Activated CD8-positive, alpha-beta memory T cell treated with anti-CD3 and anti-CD28 coated beads for 48 hours (primary cell): ENCODE results near the gene CARD9.
"Not testable (repeated sequence)": the region's sequence is repeated elsewhere in the genome, so short reads cannot be mapped to it uniquely, and the experiment has no call there.

Source experiments
- DNase-seq, 3 experiments: peaks; one replicate each; pipeline ENCODE4 v3.0.0-alpha.2; 2020; ENCODE audit warnings: low read depth in 2 of 3, low spot score in 2 of 3

CARD9 gene

DNA sequence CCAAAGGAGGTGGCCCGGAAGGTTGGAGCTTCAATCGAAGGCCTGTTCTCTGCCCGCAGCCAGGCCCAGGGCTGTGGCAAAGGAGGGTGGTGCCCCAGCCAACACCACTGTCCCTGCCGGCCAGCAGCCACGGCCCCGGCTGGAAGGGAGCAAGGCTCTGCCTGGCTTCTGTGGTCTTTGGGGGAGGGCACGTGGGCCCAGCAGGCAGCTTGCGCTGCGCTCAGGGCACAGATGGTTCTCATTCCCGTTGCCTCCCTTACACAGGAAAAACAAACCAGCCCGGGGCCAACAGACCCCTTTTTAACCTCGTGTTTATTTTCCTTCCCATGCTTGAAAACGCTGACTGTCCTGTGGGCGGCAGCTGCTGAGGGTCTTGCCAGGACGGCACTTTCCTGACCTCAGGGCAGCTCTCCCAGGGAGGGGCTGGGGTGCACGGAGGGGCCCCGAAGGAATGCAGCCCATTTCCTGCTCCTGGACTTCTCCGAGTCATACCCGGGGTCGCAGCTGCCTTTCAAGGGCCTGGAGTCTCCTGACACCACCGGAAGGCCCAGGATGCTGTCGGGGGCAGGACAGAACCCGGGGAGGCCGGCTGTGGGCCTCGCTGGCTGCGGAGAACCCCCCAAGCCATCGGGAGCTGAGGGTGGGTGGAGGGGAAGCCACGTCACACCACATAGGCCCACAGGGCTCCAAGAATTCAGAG lies 47.3 kb downstream of the CARD9 start:
- DNase-seq: no peak

- no peak for DNase-seq
Observed at GRCh38 chr9:136325358-136325757, 48.1 kb downstream of the CARD9 start.

- DNase-seq: no peak
Observed at GRCh38 chr9:136324501-136325300, 48.8 kb downstream of the CARD9 start.

GRCh38 chr9:136323371-136323789 lies 50.1 kb downstream of the CARD9 start:
- DNase-seq: no peak

GRCh38 chr9:136322756-136323330 lies 50.6 kb downstream of the CARD9 start:
- no peak for DNase-seq

GRCh38 chr9:136321561-136321960 lies 51.9 kb downstream of the CARD9 start:
- DNase-seq: no peak

DNA sequence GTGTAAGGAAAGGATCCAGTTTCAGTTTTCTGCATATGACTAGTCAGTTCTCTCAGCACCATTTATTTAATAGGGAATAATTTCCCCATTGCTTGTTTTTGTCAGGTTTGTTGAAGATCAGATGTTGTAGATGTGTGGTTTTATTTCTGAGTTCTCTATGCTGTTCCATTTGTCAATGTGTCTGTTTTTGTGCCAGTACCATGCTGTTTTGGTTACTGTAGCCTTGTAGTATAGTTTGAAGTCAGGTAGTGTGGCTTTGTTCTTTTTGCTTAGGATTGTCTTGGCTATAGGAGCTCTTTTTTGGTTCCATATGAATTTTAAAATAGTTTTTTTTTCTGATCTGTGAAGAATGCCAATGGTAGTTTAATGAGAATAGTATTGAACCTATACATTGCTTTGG lies 52.5 kb downstream of the CARD9 start:
- not testable (repeated sequence) for DNase-seq

DNA sequence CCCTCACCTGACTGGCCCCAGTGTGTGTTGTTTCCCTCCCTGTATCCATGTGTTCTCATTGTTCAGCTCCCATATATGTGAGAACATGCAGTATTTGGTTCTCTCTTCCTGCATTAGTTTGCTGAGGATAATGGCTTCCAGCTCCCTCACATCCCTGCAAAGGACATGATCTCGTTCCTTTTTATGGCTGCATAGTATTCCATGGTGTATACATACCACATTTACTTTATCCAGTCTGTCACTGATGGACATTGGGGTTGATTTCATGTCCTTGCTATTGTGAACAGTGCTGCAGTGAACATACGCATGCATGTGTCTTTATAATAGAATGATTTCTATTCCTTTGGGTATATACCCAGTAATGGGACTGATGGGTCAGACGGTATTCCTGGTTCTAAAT lies 53.5 kb downstream of the CARD9 start:
- not testable (repeated sequence) for DNase-seq

DNA sequence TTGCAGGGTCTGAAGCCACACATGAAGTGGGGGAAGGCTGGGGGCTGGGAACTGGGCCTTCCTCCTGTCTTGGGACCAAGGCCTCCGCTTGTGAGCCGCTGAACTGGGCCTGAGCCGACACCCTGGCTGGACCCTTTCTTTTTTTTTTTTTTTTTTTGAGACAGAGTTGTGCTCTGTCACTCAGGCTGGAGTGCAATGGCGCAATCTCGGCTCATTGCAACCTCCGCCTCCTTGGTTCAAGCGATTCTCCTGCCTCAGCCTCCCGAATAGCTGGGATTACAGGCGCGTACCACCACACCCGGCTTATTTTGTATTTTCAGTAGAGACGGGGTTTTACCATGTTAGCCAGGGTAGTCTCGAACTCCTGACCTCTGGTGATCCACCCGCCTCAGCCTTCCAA lies 54.2 kb downstream of the CARD9 start:
- not testable (repeated sequence) for DNase-seq

DNA sequence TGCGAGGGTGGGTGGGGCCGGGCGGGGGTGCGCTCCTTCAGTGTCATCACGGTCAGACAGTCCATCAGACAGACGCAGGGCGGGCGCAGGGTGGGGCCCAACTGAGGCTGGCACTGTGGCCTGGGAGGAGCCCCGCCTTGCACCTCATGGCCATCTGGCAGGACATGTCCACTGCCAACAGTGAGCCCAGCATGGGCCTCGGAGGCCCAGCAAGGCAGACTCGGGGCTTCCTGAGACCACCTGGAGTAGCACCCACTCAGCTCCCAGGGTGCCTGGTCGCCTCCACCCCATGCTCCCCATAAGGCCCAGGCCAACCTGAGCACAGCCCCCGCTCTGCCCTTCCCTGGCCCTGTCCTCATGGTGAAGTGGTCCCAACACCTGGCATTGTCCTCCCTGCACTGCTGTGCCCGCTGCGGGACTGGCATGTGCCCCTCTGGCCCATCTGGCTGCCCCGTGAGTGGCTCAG lies 54.7 kb downstream of the CARD9 start:
- DNase-seq: no peak

DNA sequence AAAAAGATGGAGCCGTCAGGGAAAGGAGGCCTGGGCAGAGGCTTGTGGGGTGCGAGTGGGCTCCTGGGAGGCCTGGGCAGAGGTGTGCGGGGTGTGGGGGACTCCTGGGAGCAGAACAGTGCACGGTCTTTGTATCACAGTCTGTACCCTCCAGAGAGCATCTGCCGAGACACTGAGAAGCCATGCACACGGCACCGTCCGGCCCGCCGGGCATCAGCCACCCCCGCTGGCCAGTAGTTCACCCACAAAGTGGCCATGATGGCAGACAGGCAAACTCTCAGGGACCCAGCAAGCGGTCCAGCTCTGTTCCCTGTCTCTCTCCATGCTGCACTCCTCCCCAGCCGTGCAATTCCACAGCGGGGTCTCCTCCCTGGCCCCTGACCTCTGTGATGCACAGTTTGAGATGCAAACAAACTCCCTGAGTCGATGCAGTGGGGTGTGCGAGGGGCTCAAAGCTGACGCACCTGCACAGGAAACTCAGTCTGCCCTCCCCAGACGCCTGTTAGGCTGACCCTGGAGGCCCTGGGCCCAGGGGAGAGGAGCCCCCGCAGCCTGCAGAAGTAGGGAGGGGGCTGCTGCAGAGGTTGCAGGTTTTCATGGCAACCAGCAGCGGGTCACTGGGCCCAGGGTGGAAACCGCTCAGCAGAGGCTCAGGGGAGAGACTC lies 55.2 kb downstream of the CARD9 start:
- no peak for DNase-seq

GRCh38 chr9:136317695-136318094 lies 55.8 kb downstream of the CARD9 start:
- DNase-seq: no peak

DNA sequence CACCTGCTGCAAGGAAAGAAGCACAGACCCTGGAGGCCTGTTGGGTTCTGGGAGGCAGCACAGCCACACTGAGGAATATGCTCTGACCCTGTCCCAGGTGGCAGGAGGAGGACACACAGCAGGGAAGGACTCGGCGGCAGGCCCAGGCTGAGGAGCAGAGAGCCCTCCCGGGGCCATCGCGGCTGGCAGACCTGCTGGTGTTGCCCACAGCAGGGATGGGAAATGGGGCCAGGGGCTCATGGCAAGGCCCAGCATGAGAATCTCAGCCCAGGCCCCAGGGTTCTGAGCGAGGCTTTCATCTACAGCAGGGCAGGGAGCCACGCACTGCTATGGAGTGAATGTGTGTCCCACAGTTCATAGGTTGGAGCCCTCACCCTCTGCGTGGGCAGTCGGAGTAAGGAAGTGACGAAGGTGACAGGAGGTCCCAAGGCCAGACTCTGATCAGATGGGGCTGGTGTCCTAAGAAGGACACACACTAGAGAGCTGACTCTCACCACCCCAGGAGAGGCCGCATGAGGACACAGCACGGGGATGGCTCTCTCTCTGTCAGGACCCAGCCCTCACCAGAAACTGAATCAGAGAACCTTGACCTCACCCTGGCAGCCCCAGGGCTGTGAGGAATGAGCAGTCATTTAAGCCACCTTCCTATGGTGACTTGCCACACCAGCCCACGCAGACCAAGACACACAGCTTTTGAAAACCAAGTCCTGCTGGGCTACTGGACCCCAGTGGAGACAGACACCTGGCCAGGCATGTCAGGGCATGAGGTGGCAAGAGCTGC lies 56.4 kb downstream of the CARD9 start:
- no peak for DNase-seq

DNA sequence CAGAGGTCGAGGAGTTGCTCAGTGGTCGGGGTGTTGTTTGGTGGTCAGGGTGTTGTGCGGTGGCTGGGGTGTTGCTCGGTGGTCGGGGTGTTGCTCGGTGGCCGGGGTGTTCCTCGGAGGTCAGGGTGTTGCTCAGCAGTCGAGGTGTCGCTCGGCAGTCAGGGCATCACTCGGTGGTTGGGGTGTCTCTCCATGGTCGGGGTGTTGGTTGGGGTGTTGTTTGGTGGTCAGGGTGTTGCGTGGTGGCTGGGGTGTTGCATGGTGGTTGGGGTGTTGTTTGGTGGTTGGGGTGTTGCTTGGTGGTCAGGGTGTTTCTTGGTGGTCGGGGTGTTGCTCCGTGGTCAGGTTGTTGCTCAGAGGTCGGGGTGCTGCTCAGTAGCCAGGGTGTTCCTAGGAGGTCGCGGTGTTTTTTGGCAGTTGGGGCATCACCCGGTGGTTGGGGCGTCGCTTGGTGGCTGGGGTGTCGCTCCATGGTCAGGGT lies 57.2 kb downstream of the CARD9 start:
- no peak for DNase-seq

- DNase-seq: no peak
Observed at GRCh38 chr9:136314944-136315343, 58.5 kb downstream of the CARD9 start.

DNA sequence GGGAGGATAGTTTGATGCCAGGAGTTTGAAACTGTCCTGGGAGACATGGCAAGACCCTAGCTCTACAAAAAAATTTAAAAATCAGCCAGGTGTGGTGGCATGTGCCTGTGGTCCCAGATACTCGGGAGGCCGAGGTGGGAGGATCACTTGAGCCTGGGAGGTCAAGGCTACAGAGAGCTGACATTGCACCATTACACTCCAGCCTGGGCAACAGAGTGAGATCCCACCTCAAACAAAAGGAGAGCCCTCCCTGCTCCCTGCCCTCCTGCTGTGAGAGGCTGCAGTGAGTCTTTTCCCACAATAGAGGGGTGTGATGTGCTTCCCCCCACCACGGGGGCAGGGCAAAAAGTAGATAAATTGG lies 59.4 kb downstream of the CARD9 start:
- DNase-seq: no peak
